ENCODE data around the gene HS2ST1. TPM values are rescaled to one million over a fixed set of nuclear protein-coding genes. Genes with fewer than 3 reads are reported as not detected.

The HS2ST1 gene
- total RNA-seq, 1 donor from 2014 or later: 19.0 TPM

DNA sequence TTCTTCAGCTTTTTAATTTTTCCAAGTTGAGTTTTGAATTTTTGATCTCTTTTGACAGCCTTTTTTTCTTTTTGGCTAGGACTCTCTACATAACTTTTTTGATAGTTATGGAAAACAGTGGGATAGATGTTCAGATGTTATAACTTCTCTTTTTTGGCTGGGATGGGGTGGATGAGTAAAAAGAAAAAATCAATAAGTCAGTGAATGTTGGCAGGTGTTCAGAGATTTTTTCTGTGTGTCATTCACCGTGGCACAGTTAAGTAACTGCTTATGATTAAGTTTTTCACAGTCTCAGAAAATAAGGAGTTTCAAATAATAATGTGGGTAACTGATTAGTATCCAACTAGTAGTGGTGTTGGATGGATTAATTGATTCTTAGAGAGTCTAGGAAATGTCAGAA is 24.0 kb downstream of the HS2ST1 start:
- ATAC-seq (no peak), DNase-seq (no peak)
- TF ChIP-seq CTCF (IDR thresholded peaks at IDR 0.05): no peak
- Histone ChIP-seq H3K36me3 (no peaks in the 10 kb centered on the region), H3K9me3 (no peaks in the 10 kb centered on the region), H3K27ac (no peak overlapping the region), H3K4me3 (no peak overlapping the region), H3K27me3 (ENCODE audit: low read depth) (no peaks in the 10 kb centered on the region), H3K4me1 (peaks cover 5% of the 10 kb centered on the region)
- intact Hi-C loops (cut with DNase I): no loop called here

GRCh38 chr1:86938855-86939254 is 24.4 kb downstream of the HS2ST1 start:
- Histone ChIP-seq H3K4me1 (peaks cover 5% of the 10 kb centered on the region), H3K9me3 (no peaks in the 10 kb centered on the region), H3K36me3 (no peaks in the 10 kb centered on the region), H3K27ac (no peak overlapping the region), H3K4me3 (no peak overlapping the region), H3K27me3 (ENCODE audit: low read depth) (no peaks in the 10 kb centered on the region)
- DNase-seq: no peak
- no peak for TF ChIP-seq CTCF (IDR thresholded peaks at IDR 0.05)
- no peak for ATAC-seq
- intact Hi-C loops (cut with DNase I): no loop called here

DNA sequence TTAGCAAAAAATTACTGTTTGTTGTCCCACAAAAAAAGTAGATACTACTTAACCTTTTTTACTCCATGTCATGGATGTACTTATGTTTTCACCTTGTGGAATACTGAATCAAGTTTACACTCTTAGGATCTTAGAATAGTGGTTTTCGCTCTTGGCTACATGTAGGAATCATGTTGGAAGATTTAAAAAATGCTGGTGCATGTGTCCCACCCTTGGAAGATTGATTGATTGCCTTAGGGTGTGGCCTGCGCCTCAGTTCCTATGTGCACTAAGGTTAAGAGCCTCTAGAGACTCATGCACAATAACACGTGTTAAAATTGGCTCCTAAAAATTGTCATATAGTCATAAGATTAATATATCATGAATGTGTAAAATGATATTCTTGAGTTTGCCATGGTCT is 25.0 kb downstream of the HS2ST1 start:
- Histone ChIP-seq H3K36me3 (no peaks in the 10 kb centered on the region), H3K27me3 (ENCODE audit: low read depth) (no peaks in the 10 kb centered on the region), H3K27ac (no peak overlapping the region), H3K4me1 (peaks cover 5% of the 10 kb centered on the region), H3K4me3 (no peak overlapping the region), H3K9me3 (no peaks in the 10 kb centered on the region)
- no peak for ATAC-seq
- DNase-seq: no peak
- no peak for TF ChIP-seq CTCF (IDR thresholded peaks at IDR 0.05)
- intact Hi-C loops (cut with DNase I): no loop called here

DNA sequence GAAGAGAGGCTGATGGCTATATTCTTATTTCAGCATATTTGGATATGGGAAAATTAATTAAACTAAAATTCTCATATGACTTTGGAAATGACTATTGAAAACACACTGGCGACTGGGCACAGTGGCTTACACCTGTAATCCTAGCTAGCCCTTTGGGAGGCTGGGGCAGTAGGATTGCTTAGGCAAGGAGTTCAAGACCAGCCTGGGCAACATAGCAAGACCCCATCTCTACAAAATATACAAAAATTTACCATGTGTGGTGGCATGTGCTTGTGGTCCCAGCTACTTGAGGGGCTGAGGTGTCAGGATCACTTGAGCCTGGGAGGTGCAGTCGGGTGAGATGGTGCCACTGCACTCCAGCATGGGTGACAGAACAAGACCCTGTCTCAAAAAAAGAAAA is 26.2 kb downstream of the HS2ST1 start:
- Histone ChIP-seq H3K27ac (no peak overlapping the region), H3K4me1 (peaks cover 5% of the 10 kb centered on the region), H3K27me3 (ENCODE audit: low read depth) (no peaks in the 10 kb centered on the region), H3K9me3 (no peaks in the 10 kb centered on the region), H3K36me3 (no peaks in the 10 kb centered on the region), H3K4me3 (no peak overlapping the region)
- no peak for ATAC-seq
- intact Hi-C loops (cut with DNase I): no loop called here
- no peak for DNase-seq
- TF ChIP-seq CTCF (IDR thresholded peaks at IDR 0.05): no peak

DNA sequence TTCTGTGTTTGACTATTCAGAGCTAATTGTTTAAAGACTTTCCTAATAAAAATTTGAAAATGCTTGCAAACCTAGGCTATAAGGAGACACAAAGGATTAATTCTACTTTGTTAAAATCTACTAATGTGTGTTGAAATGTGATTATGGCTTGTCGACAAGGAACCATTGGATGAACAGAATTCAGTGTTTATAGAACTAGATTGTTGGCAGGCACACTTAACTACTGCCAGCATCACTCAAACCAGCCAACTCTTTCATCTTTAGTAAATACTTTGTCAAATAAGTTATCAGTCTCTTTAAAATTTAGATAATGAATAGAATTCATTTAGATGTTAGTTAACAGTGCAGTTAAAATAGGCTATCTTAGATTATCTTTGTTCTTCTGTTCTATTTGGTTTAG is 27.6 kb downstream of the HS2ST1 start:
- DNase-seq (no peak), ATAC-seq (no peak)
- no peak for TF ChIP-seq CTCF (IDR thresholded peaks at IDR 0.05)
- Histone ChIP-seq H3K9me3 (no peaks in the 10 kb centered on the region), H3K27me3 (ENCODE audit: low read depth) (no peaks in the 10 kb centered on the region), H3K4me1 (peaks cover 5% of the 10 kb centered on the region), H3K27ac (no peak overlapping the region), H3K36me3 (no peaks in the 10 kb centered on the region), H3K4me3 (no peak overlapping the region)
- intact Hi-C loops (cut with DNase I): no loop called here

- intact Hi-C loops (cut with DNase I): no loop called here
- Histone ChIP-seq H3K27ac (no peak overlapping the region), H3K9me3 (no peaks in the 10 kb centered on the region)
Measured at GRCh38 chr1:86942743-86943142, 28.3 kb downstream of the HS2ST1 start.

More at GRCh38 chr1:86942743-86943142, 28.3 kb downstream of the HS2ST1 start:
- Histone ChIP-seq H3K4me1 (peaks cover 5% of the 10 kb centered on the region), H3K4me3 (no peak overlapping the region), H3K27me3 (ENCODE audit: low read depth) (no peaks in the 10 kb centered on the region), H3K36me3 (no peaks in the 10 kb centered on the region)
- DNase-seq (no peak), ATAC-seq (no peak)
- no peak for TF ChIP-seq CTCF (IDR thresholded peaks at IDR 0.05)
